OCI-LY1 (cell line): ENCODE data around the gene TRPV5.

ENCODE experiments used
- H2AFZ ChIP-seq: fragments of 200-600 bp; sonication (generic), shearing (Covaris generic); 2 replicates; pipeline ENCODE4 v1.6.0; 2014; ENCODE audit warnings: antibody characterized with exemption, mild to moderate bottlenecking, low read length
- H3F3A ChIP-seq: fragments of 200-600 bp; sonication (generic), shearing (Covaris generic); 2 replicates; pipeline ENCODE4 v1.6.0; 2014; ENCODE audit warnings: mild to moderate bottlenecking, antibody characterized with exemption, low read length, moderate library complexity; ENCODE audit not compliant: insufficient read depth
- H3K27ac ChIP-seq: fragments of 200-600 bp; sonication (generic); 2 replicates; pipeline ENCODE4 v1.5.1; 2014; ENCODE audit warnings: low read length, mixed run types, mild to moderate bottlenecking, low read depth; ENCODE audit not compliant: poor library complexity, severe bottlenecking
- H3K27me3 ChIP-seq: fragments of 200-600 bp; sonication (generic); 2 replicates; pipeline ENCODE4 v1.6.0; 2014; ENCODE audit warnings: antibody characterized with exemption, mild to moderate bottlenecking, low read length, moderate library complexity; ENCODE audit not compliant: insufficient read depth
- H3K36me3 ChIP-seq: fragments of 200-600 bp; sonication (generic); 2 replicates; pipeline ENCODE4 v1.6.1; 2014; ENCODE audit warnings: mild to moderate bottlenecking, antibody characterized with exemption, low read length, moderate library complexity, mixed read lengths; ENCODE audit not compliant: insufficient read depth
- H3K4me1 ChIP-seq: fragments of 200-600 bp; sonication (generic); 2 replicates; pipeline ENCODE4 v1.5.1; 2014; ENCODE audit warnings: mild to moderate bottlenecking, low read length, moderate library complexity; ENCODE audit not compliant: insufficient read depth, severe bottlenecking
- H3K4me2 ChIP-seq: fragments of 200-600 bp; sonication (generic), shearing (Covaris generic); 2 replicates; pipeline ENCODE4 v1.6.1; 2014; ENCODE audit warnings: low read length
- H3K4me3 ChIP-seq: fragments of 200-600 bp; sonication (generic); 2 replicates; pipeline ENCODE4 v1.5.1; 2014; ENCODE audit warnings: low read length, low read depth, mild to moderate bottlenecking, mixed read lengths; ENCODE audit not compliant: poor library complexity, severe bottlenecking
- H3K79me2 ChIP-seq: fragments of 200-600 bp; shearing (Covaris generic); 2 replicates; pipeline ENCODE4 v1.6.1; 2016; ENCODE audit warnings: mixed run types, low read length, mixed read lengths; ENCODE audit not compliant: insufficient read depth
- H3K9ac ChIP-seq: fragments of 200-600 bp; sonication (generic), shearing (Covaris generic); 2 replicates; pipeline ENCODE4 v1.6.1; 2014; ENCODE audit warnings: mild to moderate bottlenecking, low read length, mixed read lengths
- H3K9me2 ChIP-seq: fragments of 200-600 bp; sonication (generic), shearing (Covaris generic); 2 replicates; pipeline ENCODE4 v1.6.1; 2014; ENCODE audit warnings: low read depth, mild to moderate bottlenecking, low read length, mixed read lengths
- H3K9me3 ChIP-seq: fragments of 200-600 bp; shearing (Covaris generic); 2 replicates; pipeline ENCODE4 v1.6.1; 2014; ENCODE audit warnings: low read length, mixed read lengths
- H4K20me1 ChIP-seq: fragments of 200-600 bp; sonication (generic), shearing (Covaris generic); 2 replicates; pipeline ENCODE4 v1.6.0; 2016; ENCODE audit warnings: mild to moderate bottlenecking, low read length; ENCODE audit not compliant: insufficient read depth
- EZH2 ChIP-seq: fragments of 200-600 bp; sonication (generic), shearing (Covaris generic); IDR thresholded peaks from 2 replicates; pipeline ENCODE4 v1.8.0; 2017; ENCODE audit warnings: borderline replicate concordance, mixed run types, mild to moderate bottlenecking, antibody characterized with exemption, low read length, moderate library complexity, mixed read lengths
- TF ChIP-seq, protein P1 (sequence below): fragments of 200-600 bp; sonication (generic), shearing (Covaris generic); IDR thresholded peaks from 2 replicates; pipeline ENCODE4 v1.5.1; 2017; ENCODE audit warnings: mild to moderate bottlenecking, antibody characterized with exemption, low read length, moderate library complexity, mixed read lengths

TRPV5 gene

GRCh38 chr7:142925413-142925812, 8.1 kb downstream of the TRPV5 start:
- Histone ChIP-seq H3K36me3 (no peaks in the 10 kb centered on the region), H3K79me2 (no peaks in the 10 kb centered on the region), H3K27me3 (peaks cover 9% of the 10 kb centered on the region; the same call in 1 of the 2 replicates), H3K9me3 (no peaks in the 10 kb centered on the region), H3K4me2 (no peak overlapping the region), H4K20me1 (no peaks in the 10 kb centered on the region), H2AFZ (no peak overlapping the region), H3K4me1 (no peaks in the 10 kb centered on the region), H3F3A (no peaks in the 10 kb centered on the region), H3K9me2 (no peaks in the 10 kb centered on the region), H3K4me3 (no peak overlapping the region), H3K27ac (no peak overlapping the region), H3K9ac (no peak overlapping the region)
- no peak for TF ChIP-seq EZH2
- TF ChIP-seq, protein P1, sequence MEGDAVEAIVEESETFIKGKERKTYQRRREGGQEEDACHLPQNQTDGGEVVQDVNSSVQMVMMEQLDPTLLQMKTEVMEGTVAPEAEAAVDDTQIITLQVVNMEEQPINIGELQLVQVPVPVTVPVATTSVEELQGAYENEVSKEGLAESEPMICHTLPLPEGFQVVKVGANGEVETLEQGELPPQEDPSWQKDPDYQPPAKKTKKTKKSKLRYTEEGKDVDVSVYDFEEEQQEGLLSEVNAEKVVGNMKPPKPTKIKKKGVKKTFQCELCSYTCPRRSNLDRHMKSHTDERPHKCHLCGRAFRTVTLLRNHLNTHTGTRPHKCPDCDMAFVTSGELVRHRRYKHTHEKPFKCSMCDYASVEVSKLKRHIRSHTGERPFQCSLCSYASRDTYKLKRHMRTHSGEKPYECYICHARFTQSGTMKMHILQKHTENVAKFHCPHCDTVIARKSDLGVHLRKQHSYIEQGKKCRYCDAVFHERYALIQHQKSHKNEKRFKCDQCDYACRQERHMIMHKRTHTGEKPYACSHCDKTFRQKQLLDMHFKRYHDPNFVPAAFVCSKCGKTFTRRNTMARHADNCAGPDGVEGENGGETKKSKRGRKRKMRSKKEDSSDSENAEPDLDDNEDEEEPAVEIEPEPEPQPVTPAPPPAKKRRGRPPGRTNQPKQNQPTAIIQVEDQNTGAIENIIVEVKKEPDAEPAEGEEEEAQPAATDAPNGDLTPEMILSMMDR, result peak; percentile 55

- Histone ChIP-seq H3K4me2 (no peak overlapping the region), H4K20me1 (no peaks in the 10 kb centered on the region), H3K79me2 (no peaks in the 10 kb centered on the region), H3F3A (no peaks in the 10 kb centered on the region), H2AFZ (no peak overlapping the region), H3K9me2 (no peaks in the 10 kb centered on the region), H3K27me3 (peaks cover 9% of the 10 kb centered on the region), H3K4me3 (no peak overlapping the region), H3K9me3 (no peaks in the 10 kb centered on the region), H3K9ac (no peak overlapping the region), H3K36me3 (no peaks in the 10 kb centered on the region), H3K4me1 (no peaks in the 10 kb centered on the region), H3K27ac (no peak overlapping the region)
- TF ChIP-seq, protein P1, result no peak
- no peak for TF ChIP-seq EZH2
Measured at GRCh38 chr7:142923391-142923790, 10.2 kb downstream of the TRPV5 start.

DNA sequence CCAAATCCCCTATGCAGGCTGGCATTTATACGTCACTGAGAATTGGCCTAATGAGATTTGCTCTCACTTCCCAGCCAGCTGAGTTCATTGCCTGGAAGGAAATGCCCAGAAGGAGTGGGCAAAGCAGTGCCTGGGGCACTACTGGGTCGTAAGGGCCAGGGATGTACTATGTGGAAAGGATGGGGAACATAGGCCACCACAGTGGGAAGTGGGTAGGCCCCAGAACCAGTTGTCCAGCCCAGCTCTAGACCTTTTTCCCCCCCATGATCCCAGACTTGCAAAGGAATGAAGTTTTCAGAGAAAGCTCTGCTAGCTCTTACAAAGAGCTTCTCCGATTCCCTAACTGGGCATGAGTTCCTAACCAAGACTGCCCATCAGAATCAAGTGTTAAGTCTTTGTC, 13.9 kb downstream of the TRPV5 start:
- no peak overlapping the region for H3K27ac ChIP-seq

More for the DNA sequence above, 13.9 kb downstream of the TRPV5 start:
- Histone ChIP-seq H4K20me1 (no peaks in the 10 kb centered on the region), H3K9me2 (no peaks in the 10 kb centered on the region), H3F3A (no peaks in the 10 kb centered on the region), H3K4me3 (no peak overlapping the region), H3K9me3 (no peaks in the 10 kb centered on the region), H3K79me2 (no peaks in the 10 kb centered on the region), H3K9ac (no peak overlapping the region), H3K4me2 (no peak overlapping the region), H3K4me1 (no peaks in the 10 kb centered on the region), H2AFZ (no peak overlapping the region), H3K27me3 (peaks cover 5% of the 10 kb centered on the region), H3K36me3 (no peaks in the 10 kb centered on the region)
- TF ChIP-seq, protein P1, result no peak
- no peak for TF ChIP-seq EZH2
